ENCODE results near the gene MAP3K8. TPM values are rescaled to one million over a fixed set of nuclear protein-coding genes. Genes with fewer than 3 reads are reported as not detected.

The MAP3K8 gene
- total and polyA plus RNA-seq, 2 of the 8 experiments (the other 6 are each of a cell fraction or from before 2014, with no cell fraction given): 5.6 to 6.0 TPM

DNA sequence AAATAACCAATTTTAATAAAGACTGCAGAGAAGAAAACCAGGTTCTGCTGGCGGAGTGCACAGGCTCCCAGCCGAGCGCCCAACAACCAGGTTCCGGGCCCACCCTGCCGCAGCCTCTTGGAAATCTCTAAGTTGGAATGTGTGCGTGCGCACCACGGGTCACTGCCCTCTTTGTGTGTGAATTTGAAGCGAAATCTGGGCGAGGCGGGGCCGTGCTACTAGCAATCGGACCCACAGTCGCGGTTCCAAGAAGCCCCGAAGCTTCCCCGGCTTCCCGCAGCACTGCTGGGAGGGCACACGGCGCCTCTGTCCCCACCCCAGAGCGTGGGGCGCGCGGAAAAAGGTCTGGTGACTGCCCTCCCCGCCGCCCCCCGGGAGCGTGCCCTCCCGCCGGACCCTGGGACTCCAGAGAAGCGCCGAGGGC, 666 bp upstream of the MAP3K8 start:
- Histone ChIP-seq H2BK120ac (replicated peaks; ENCODE audit: low read depth, low read length) (no peak overlapping the region), H3K18ac (ENCODE audit: extremely low read depth, low read length) (peak overlapping the region; percentile 36; the same call in 1 of the 2 replicates), H2AK5ac (ENCODE audit: low read depth, low read length) (no peak overlapping the region), H3K4me2 (ENCODE audit: insufficient read depth in 1 of 2, low read depth in 2 of 2, low read length in 2 of 2) (peak overlapping the region; percentile 81 to 97), H2AFZ (ENCODE audit: low read length) (peak overlapping the region; percentile 73), H2BK5ac (ENCODE audit: low read depth, low read length) (peak overlapping the region; percentile 52; the same call in 1 of the 2 replicates), H3K56ac (replicated peaks; ENCODE audit: insufficient read length, low read depth, low read length) (peak overlapping the region; percentile 74), H3K27ac (ENCODE audit: low read depth, low read length) (peak overlapping the region; percentile 34; the same call in 1 of the 2 replicates), H4K91ac (replicated peaks; ENCODE audit: insufficient read length, low read length) (no peak overlapping the region), H3K27me3 (replicated peaks in 1 of 4; ENCODE audit: control insufficient read depth in 3 of 4, extremely low read depth in 1 of 4, insufficient read depth in 3 of 4, low read length in 3 of 4) (peaks cover 0 to 10% (median 4%) of the 10 kb centered on the region in 4 experiments; a peak in 5 of 7 replicates), H3K9ac (replicated peaks in 1 of 4; ENCODE audit: extremely low read depth in 1 of 4, low read depth in 3 of 4, low read length in 3 of 4) (peak overlapping the region in 3 of 4 experiments; percentile 56 to 72 (median 61); a peak in 6 of 7 replicates), H3K4me3 (ENCODE audit: extremely low read depth in 1 of 4, insufficient read depth in 2 of 4, low read depth in 3 of 4, low read length in 4 of 4) (peak overlapping the region; percentile 70 to 91 (median 82)), H3K23ac (ENCODE audit: insufficient read length) (no peak overlapping the region), H4K20me1 (replicated peaks in 1 of 2; ENCODE audit: control insufficient read depth in 1 of 2, insufficient read depth in 2 of 2, low read length in 2 of 2) (peaks cover 2 to 4% of the 10 kb centered on the region in 2 experiments), H3K36me3 (ENCODE audit: control insufficient read depth in 2 of 4, insufficient read depth in 4 of 4, low read length in 3 of 4) (no peaks in the 10 kb centered on the region), H3K14ac (ENCODE audit: insufficient read length) (no peak overlapping the region), H2BK12ac (ENCODE audit: low read depth, low read length) (no peak overlapping the region), H4K5ac (ENCODE audit: insufficient read length, low read depth, low read length) (peak overlapping the region; percentile 57), H3K4me1 (replicated peaks in 1 of 4; ENCODE audit: control insufficient read depth in 3 of 4, insufficient read depth in 4 of 4, low read length in 3 of 4) (peaks cover 10 to 21% (median 11%) of the 10 kb centered on the region in 4 experiments; a peak in 6 of 7 replicates), H3K4ac (replicated peaks; ENCODE audit: insufficient read length, low read depth, low read length) (no peak overlapping the region), H2BK15ac (ENCODE audit: low read length) (no peak overlapping the region), H4K8ac (ENCODE audit: extremely low read depth, insufficient read depth, low read length) (peak overlapping the region; percentile 88), H3K79me2 (ENCODE audit: control insufficient read depth in 1 of 2, insufficient read depth in 2 of 2, low read length in 2 of 2) (peaks cover 0 to 20% of the 10 kb centered on the region in 2 experiments; a peak in 2 of 4 replicates), H3K79me1 (ENCODE audit: low read depth, low read length) (no peaks in the 10 kb centered on the region), H3K9me3 (ENCODE audit: insufficient read depth in 2 of 2, low read depth in 1 of 2, low read length in 1 of 2) (no peaks in the 10 kb centered on the region), H3K23me2 (ENCODE audit: low read depth, low read length) (peaks cover 20% of the 10 kb centered on the region; the same call in 1 of the 2 replicates), H2BK20ac (ENCODE audit: low read length) (no peak overlapping the region)
- FAIRE-seq (no peak), DNase-seq (ENCODE audit: low read depth in 1 of 2, low spot score in 2 of 2) (peak in 1 of 2 experiments; percentile 80)
- 2% methylated on average over 25 of the region's 32 CpGs; no CpG with 5 or more reads in 1 of the 2 experiments for WGBS, 2 experiments (ENCODE audit: extremely low coverage in 1 of 2, insufficient coverage in 1 of 2, insufficient read length in 1 of 2, insufficient replicate concordance in 2 of 2, low coverage in 1 of 2, low lambda C conversion rate in 2 of 2, missing lambda C conversion rate in 1 of 2)
- ChIA-PET CTCF (ENCODE audit: partially characterized antibody) (interaction anchor here (0.5 to 1.6 kb wide), 6 partner anchors 10 to 697 kb away, joined by 3 to 4 read pairs (median 3); no protein-coding TSS in a partner anchor), POLR2A (ENCODE audit: partially characterized antibody) (interaction anchor here (0.7 to 1.9 kb wide), 12 partner anchors 10 to 120 kb away, joined by 3 to 8 read pairs (median 3); no protein-coding TSS in a partner anchor)
- TF ChIP-seq, protein P1, sequence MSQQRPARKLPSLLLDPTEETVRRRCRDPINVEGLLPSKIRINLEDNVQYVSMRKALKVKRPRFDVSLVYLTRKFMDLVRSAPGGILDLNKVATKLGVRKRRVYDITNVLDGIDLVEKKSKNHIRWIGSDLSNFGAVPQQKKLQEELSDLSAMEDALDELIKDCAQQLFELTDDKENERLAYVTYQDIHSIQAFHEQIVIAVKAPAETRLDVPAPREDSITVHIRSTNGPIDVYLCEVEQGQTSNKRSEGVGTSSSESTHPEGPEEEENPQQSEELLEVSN (IDR thresholded peaks at IDR 0.05): peak; percentile 28; the same call in 1 of the 2 replicates
- TF ChIP-seq RNF2 (IDR thresholded peaks at IDR 0.05; ENCODE audit: borderline replicate concordance, low read depth, low read length, missing control alignments, poor library complexity, severe bottlenecking) (no peak), BACH1 (IDR thresholded peaks at IDR 0.05; ENCODE audit: low read length) (no peak), JUN (IDR thresholded peaks at IDR 0.05; ENCODE audit: low read depth, low read length) (no peak), CREB1 (IDR thresholded peaks at IDR 0.05) (no peak), NRF1 (IDR thresholded peaks at IDR 0.05; ENCODE audit: low read depth, low read length) (no peak), TEAD4 (IDR thresholded peaks at IDR 0.05; ENCODE audit: low read depth, low read length) (peak; percentile 58), YY1 (IDR thresholded peaks at IDR 0.05; ENCODE audit: low read depth, low read length) (no peak), KDM1A (IDR thresholded peaks at IDR 0.05; ENCODE audit: borderline replicate concordance, low read length) (no peak), POLR2A (IDR thresholded peaks at IDR 0.05; ENCODE audit: control extremely low read depth in 1 of 2, low read depth in 2 of 2, low read length in 2 of 2) (peak in 1 of 2 experiments; percentile 80; a peak in 2 of 3 replicates), SIX5 (IDR thresholded peaks at IDR 0.05; ENCODE audit: low read depth, low read length) (no peak)

Data from H1 (cell line).